ENCODE data around the gene ARHGEF7. TPM values are rescaled to one million over a fixed set of nuclear protein-coding genes. Genes with fewer than 3 reads are reported as not detected.

ARHGEF7 gene
- polyA plus RNA-seq, 12 donors: 53.2 to 109 (median 72.8) TPM; not detected in 1

- no peak for DNase-seq
These were observed 208.4 kb downstream of the ARHGEF7 start for GRCh38 chr13:111323549-111323948.

- no peak for DNase-seq
These were observed 209.0 kb downstream of the ARHGEF7 start for GRCh38 chr13:111323950-111324651.

DNA sequence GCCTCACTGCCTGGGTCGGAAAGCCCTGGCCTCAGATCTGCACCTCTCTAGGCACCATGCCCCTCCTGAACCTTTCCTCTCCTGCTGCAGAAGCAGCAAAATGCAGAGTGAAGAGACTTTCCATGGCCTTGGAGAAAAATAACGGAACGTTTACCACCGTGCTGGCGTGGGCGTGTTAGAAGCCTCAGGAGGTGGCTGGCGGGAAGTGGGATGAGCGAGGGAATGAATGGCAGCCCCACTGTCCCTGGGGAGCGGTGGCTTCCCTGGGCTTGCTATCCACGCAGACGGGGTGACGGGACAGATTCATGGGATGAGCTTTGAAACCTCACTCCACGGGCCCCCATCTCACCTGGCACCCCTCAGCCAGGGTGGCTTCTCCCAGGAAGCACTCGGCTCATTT is 209.6 kb downstream of the ARHGEF7 start:
- DNase-seq: no peak

- no peak for DNase-seq
These were observed 210.2 kb downstream of the ARHGEF7 start for GRCh38 chr13:111325146-111325890.

DNA sequence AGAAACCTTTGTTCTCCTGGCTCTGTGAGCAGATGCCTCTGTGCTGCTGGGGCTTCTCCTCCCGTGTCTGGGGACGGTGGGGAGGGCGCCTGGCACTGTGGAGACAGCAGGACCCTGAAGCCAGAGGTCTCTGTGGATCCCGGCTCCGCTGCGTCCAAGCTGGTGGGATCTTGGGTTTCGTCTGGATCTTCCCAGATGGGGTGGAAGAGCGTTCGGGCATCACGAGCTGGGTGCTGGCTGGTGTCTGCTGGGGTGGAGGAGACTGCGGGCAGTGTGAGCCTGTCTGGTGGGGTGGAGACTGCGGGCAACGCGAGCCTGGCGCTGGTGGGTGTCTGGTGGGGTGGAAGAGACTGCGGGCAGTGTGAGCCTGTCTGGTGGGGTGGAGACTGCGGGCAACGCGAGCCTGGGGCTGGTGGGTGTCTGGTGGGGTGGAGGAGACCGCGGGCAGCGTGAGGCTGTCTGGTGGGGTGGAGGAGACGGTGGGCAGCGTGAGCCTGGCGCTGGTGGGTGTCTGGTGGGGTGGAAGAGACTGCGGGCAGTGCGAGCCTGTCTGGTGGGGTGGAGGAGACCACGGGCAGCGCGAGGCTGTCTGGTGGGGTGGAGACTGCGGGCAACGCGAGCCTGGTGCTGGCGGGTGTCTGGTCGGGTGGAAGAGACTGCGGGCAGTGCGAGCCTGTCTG is 211.0 kb downstream of the ARHGEF7 start:
- no peak for DNase-seq

- DNase-seq: no peak
These were observed 211.5 kb downstream of the ARHGEF7 start for GRCh38 chr13:111326621-111326965.

- no peak for DNase-seq
These were observed 212.0 kb downstream of the ARHGEF7 start for GRCh38 chr13:111326981-111327642.

DNA sequence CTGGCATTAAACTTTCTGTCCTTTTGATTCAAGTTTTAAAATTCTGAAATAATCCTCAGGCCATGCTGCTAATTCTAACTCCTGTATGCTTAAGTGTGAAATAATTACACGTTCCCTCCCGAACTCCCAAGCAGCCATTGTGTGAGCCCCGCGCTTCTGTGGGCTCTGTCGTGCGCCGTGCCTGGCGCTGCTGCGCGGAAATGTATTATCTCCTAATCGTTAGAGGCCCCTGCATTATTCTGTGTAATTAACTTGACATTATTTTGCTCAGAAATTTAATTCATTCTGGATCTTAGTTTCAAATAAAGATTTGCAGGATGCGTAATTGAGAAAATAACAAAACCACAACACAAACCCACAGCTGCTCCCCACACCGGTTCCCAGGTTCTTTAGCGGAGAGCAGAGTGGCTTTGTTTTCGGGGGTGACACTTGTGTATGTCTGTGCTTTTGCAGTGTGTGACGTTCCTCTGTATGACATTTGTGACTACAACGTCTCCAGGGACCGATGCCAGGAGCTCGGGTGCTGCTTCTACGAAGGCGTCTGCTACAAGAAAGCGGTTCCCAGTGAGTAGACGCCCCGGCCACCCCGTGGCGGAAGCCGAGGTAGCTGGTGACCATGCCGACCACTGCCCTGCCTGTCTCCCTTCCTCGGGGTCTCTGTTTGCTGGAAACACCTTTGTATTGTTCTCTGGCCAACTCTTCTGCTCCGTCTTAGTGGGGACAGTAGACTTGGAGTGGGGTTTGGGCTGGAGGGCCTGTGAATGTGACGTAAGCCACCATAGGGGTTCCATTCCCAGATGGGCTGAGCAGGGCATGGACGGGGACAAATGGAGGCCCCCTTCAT is 212.8 kb downstream of the ARHGEF7 start:
- DNase-seq: no peak

- DNase-seq: no peak
These were observed 213.7 kb downstream of the ARHGEF7 start for GRCh38 chr13:111328574-111329410.

DNA sequence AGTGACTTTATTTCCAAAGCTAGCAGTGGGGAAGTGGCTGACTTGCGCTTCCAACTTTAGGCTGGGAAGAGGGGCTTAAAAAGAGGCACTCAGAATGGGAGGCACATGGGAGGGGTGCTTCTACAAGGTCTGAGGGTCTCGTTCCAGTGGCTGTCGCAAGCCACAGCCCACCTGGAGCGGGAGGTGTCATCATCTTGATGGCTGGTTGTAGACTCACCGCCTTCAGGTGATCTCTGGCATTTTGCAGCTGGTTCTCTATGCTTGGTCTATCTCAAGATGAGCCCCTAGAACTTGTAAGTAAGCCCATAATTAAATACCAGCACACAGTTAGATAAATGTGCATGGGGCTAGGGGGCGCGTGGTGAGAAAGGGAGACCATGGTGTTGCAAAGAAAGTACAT is 214.5 kb downstream of the ARHGEF7 start:
- DNase-seq: no peak

DNA sequence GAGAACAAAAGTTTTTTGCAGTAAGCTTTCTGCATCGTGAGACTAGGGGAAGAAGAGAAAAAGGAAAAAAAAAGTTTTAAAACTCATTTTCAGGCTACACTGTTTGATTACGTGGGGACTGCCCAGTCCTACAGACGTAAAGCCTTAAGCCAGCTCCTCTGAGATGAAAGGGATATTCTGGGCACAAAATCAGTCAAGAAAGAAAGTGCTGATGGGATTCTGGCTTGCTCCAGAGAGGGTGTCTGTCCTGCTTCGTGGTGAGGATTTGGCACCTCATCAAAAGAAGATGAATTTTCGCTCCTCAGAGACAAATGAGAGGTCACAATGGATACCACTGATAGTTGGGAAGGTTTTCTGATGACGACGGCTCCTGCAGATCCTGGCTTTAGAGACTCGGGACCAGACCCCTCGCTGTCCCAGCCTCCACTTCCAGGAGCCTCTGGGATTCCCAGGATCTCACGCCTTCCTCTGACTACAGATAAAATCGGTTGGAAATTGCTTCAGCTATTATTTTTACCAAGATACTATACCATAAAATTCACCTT is 215.0 kb downstream of the ARHGEF7 start:
- no peak for DNase-seq

DNA sequence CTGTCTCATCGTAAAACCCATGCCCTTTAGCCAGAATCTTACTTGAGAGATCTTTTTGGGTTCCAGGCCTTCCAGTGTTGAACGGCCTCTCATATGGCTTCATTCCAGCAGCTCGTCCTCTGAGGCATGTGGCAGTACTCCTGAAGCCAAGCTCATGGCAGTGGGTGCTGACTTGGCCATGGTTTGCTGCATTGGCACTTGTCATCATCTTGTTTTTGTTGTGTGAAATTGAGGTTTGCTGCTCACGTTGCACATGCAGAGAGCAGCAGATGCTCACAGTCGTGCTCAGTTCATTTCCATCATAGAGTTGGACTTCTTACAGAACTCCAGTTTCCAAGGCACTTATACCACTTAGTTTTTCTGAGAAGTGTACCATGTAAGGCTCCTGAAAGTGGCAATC is 220.2 kb downstream of the ARHGEF7 start:
- no peak for DNase-seq

GRCh38 chr13:111336666-111337065 is 221.6 kb downstream of the ARHGEF7 start:
- no peak for DNase-seq

GRCh38 chr13:111337206-111337605 is 222.1 kb downstream of the ARHGEF7 start:
- no peak for DNase-seq

- DNase-seq: no peak
These were observed 222.6 kb downstream of the ARHGEF7 start for GRCh38 chr13:111337741-111338140.

DNA sequence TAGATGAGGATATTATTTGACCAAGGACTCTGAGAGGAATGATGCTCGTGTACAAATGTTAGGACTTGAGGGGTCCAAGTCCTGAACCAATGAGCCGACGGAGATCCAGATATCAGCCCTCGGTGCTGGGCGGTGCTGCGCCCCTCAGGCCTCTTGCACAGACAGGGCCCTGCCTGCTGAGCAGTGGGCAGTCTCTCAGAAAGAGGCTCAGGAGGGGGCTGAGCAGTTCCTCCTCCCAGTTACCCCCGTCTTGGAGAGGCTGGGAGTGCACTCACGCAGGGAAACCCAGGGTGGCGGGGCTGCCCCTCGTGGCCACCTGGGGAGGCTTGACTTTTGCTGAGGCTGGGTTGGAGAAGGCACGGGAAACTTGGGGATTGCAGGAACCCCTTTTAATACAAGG is 223.7 kb downstream of the ARHGEF7 start:
- no peak for DNase-seq

GRCh38 chr13:111339366-111340143 is 224.4 kb downstream of the ARHGEF7 start:
- DNase-seq: no peak

GRCh38 chr13:111341886-111342285 is 226.8 kb downstream of the ARHGEF7 start:
- no peak for DNase-seq

- DNase-seq: no peak
These were observed 227.6 kb downstream of the ARHGEF7 start for GRCh38 chr13:111342721-111343120.
